ENCODE measurements around the gene ERC1.

Gene ERC1

DNA sequence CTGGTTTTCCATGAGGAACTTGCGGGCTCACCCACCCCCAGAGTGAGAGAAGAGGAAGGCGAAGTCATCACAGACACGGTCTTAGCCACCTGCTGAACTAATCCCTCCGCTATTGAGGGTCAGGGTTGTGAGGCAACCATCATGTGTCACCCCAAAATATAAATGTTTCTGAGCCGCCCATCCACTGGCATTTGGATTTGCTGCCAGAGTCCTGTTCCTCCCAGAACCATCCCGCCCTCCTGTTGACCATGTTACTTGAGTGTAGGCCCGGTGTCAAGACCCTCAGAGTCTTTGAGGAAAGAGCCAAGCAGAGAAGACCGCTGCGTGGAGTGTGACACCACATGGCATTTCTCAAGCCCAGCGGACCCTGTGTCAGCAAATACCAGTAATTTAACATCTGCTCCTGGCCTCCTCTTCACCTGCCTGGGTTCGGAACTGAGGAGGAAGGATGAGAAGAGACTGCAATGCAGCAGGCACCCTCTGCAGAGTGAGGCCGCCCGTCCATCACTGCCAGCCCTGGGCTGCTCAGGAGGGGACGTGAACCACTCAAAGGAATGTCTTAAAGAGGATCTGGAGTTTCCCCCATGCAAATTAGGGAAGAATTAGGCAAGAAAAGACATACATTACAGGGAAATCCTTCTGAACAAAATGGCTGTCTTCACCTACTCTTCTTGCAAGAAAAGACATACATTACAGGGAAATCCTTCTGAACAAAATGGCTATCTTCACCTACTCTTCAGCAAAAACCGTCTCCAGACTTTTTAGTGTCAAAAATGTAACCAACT lies 502.9 kb downstream of the ERC1 start:
- no peak overlapping the region for H3K27ac ChIP-seq (replicated peaks)
- no peak overlapping the region for H3K4me3 ChIP-seq (replicated peaks; ENCODE audit: insufficient read depth, low read length)
- DNase-seq (ENCODE audit: low read depth in 1 of 2, low spot score in 1 of 2): no peak
- TF ChIP-seq, protein P1, sequence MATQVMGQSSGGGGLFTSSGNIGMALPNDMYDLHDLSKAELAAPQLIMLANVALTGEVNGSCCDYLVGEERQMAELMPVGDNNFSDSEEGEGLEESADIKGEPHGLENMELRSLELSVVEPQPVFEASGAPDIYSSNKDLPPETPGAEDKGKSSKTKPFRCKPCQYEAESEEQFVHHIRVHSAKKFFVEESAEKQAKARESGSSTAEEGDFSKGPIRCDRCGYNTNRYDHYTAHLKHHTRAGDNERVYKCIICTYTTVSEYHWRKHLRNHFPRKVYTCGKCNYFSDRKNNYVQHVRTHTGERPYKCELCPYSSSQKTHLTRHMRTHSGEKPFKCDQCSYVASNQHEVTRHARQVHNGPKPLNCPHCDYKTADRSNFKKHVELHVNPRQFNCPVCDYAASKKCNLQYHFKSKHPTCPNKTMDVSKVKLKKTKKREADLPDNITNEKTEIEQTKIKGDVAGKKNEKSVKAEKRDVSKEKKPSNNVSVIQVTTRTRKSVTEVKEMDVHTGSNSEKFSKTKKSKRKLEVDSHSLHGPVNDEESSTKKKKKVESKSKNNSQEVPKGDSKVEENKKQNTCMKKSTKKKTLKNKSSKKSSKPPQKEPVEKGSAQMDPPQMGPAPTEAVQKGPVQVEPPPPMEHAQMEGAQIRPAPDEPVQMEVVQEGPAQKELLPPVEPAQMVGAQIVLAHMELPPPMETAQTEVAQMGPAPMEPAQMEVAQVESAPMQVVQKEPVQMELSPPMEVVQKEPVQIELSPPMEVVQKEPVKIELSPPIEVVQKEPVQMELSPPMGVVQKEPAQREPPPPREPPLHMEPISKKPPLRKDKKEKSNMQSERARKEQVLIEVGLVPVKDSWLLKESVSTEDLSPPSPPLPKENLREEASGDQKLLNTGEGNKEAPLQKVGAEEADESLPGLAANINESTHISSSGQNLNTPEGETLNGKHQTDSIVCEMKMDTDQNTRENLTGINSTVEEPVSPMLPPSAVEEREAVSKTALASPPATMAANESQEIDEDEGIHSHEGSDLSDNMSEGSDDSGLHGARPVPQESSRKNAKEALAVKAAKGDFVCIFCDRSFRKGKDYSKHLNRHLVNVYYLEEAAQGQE (IDR thresholded peaks at IDR 0.05; ENCODE audit: insufficient replicate concordance, low read depth): no peak
- TF ChIP-seq, protein P2, sequence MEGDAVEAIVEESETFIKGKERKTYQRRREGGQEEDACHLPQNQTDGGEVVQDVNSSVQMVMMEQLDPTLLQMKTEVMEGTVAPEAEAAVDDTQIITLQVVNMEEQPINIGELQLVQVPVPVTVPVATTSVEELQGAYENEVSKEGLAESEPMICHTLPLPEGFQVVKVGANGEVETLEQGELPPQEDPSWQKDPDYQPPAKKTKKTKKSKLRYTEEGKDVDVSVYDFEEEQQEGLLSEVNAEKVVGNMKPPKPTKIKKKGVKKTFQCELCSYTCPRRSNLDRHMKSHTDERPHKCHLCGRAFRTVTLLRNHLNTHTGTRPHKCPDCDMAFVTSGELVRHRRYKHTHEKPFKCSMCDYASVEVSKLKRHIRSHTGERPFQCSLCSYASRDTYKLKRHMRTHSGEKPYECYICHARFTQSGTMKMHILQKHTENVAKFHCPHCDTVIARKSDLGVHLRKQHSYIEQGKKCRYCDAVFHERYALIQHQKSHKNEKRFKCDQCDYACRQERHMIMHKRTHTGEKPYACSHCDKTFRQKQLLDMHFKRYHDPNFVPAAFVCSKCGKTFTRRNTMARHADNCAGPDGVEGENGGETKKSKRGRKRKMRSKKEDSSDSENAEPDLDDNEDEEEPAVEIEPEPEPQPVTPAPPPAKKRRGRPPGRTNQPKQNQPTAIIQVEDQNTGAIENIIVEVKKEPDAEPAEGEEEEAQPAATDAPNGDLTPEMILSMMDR (IDR thresholded peaks at IDR 0.05; ENCODE audit: insufficient read depth, low read length): no peak
- no peak for TF ChIP-seq GABPA (IDR thresholded peaks at IDR 0.05; ENCODE audit: low read depth)
- no peak for TF ChIP-seq POLR2AphosphoS5 (IDR thresholded peaks at IDR 0.05; ENCODE audit: low read depth)
- TF ChIP-seq SPI1 (IDR thresholded peaks at IDR 0.05; ENCODE audit: borderline replicate concordance, low read depth): no peak
- no peaks in the 10 kb centered on the region for H3K27me3 ChIP-seq (ENCODE audit: insufficient read depth, poor library complexity, severe bottlenecking)

DNA sequence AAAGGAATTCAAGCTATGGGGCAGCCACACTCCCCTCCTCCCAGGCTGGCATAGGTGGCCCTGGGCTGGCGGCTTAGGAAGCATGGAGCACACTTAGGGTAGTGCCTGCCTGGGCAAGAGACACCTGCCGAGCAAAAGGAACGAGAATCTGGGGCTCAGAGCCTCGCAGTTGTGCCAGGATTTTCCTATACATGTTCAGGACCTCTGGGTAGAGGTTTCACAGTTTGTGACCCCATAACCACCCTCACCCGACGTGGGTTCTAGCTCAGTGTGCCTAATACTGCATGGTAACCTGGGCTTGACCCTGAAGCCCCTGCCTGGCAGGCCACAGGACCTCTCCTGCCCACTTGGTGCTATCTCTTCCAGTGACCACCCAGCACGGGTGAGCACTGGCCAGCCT lies 503.8 kb downstream of the ERC1 start:
- H3K4me3 ChIP-seq (replicated peaks; ENCODE audit: insufficient read depth, low read length): no peak overlapping the region
- TF ChIP-seq, protein P1 (IDR thresholded peaks at IDR 0.05; ENCODE audit: insufficient replicate concordance, low read depth): no peak
- TF ChIP-seq, protein P2 (IDR thresholded peaks at IDR 0.05; ENCODE audit: insufficient read depth, low read length): no peak
- no peak for TF ChIP-seq GABPA (IDR thresholded peaks at IDR 0.05; ENCODE audit: low read depth)
- no peak for TF ChIP-seq SPI1 (IDR thresholded peaks at IDR 0.05; ENCODE audit: borderline replicate concordance, low read depth)
- no peak for TF ChIP-seq POLR2AphosphoS5 (IDR thresholded peaks at IDR 0.05; ENCODE audit: low read depth)
- H3K27me3 ChIP-seq (ENCODE audit: insufficient read depth, poor library complexity, severe bottlenecking): no peaks in the 10 kb centered on the region
- H3K27ac ChIP-seq (replicated peaks): no peak overlapping the region
- no peak for DNase-seq (ENCODE audit: low read depth in 1 of 2, low spot score in 1 of 2)

DNA sequence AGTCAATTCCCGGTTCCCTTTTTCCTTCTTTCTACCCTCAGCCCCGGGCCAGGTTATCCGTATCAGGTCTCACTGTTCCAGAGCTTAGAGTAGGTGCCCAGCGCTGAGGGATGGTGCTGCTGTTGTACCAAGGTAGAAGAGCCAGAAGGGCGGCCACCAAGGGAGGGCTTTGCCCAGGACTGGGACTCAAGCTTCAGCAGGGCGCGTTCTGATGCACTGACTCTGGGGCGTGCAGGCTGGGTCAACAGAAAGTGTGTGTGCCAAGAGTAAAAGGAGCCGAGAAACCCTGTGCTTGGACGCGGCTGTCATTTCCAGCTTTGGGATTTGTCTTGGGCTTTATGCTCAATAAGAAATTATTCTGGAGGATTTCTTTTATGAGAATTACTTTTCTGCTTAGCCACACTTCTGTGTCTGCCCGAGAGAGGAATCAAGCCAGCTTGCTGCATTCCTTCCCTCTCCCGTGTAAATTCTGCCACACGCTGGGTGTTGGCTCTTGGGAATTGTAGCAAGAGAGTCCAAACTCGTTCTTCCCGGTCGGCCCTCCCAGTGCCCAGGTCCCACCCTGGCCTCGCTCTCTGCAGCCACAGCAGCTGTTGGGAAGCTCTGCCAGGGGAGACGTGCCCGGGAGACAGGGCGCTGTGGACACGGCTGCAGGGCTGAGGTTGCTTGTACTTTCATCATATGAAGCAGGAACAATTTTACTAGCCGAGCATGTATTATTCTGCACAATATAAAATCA lies 505.3 kb downstream of the ERC1 start:
- no peaks in the 10 kb centered on the region for H3K27me3 ChIP-seq (ENCODE audit: insufficient read depth, poor library complexity, severe bottlenecking)
- no peak overlapping the region for H3K27ac ChIP-seq (replicated peaks)
- TF ChIP-seq GABPA (IDR thresholded peaks at IDR 0.05; ENCODE audit: low read depth): no peak
- TF ChIP-seq, protein P2 (IDR thresholded peaks at IDR 0.05; ENCODE audit: insufficient read depth, low read length): no peak
- TF ChIP-seq, protein P1 (IDR thresholded peaks at IDR 0.05; ENCODE audit: insufficient replicate concordance, low read depth): no peak
- no peak for TF ChIP-seq SPI1 (IDR thresholded peaks at IDR 0.05; ENCODE audit: borderline replicate concordance, low read depth)
- TF ChIP-seq POLR2AphosphoS5 (IDR thresholded peaks at IDR 0.05; ENCODE audit: low read depth): no peak
- no peak for DNase-seq (ENCODE audit: low read depth in 1 of 2, low spot score in 1 of 2)
- H3K4me3 ChIP-seq (replicated peaks; ENCODE audit: insufficient read depth, low read length): no peak overlapping the region
